HCT116 (cell line): Measurements from ENCODE around the gene ITGA4. TPM values are rescaled to one million over a fixed set of nuclear protein-coding genes. Genes with fewer than 3 reads are reported as not detected.

Source experiments
- ATAC-seq: fragments of 200-7000 bp; cut with Tn5 transposase; 2 replicates; pipeline ENCODE4 v1.9.1; 2020; ENCODE audit warnings: mild to moderate bottlenecking, moderate library complexity
- BruUV-seq: library from RNA; stranded (reverse); fragments of 400-500 nt; replicated peaks from 2 replicates; lab custom pipeline; 2021; lab: Mats Ljungman, UMichigan
- CTCF ChIA-PET: fragments of 300-600 bp; sonication (Branson Sonifier 250); formaldehyde crosslinking; loops from one replicate; lab custom pipeline; 2021; ENCODE audit warnings: antibody characterized with exemption; lab: Charles Lee
- POLR2A ChIA-PET: fragments of 300-600, 350-600 bp; sonication (Branson Sonifier 250); formaldehyde crosslinking; loops from one replicate; lab custom pipeline; 2021; ENCODE audit warnings: antibody characterized with exemption; lab: Charles Lee
- RAD21 ChIA-PET, 2 experiments: fragments of 300-600 bp; sonication (Branson Sonifier 250); formaldehyde crosslinking; loops; one replicate each; lab custom pipeline; 2023; ENCODE audit warnings: low total read pairs in 2 of 2; ENCODE audit not compliant: uncharacterized antibody in 2 of 2, unreplicated experiment in 2 of 2, low non-redundant PET in 1 of 2; lab: Charles Lee
- DNase-seq: peaks from one replicate; pipeline ENCODE4 v3.0.0-alpha.2; 2010; ENCODE audit warnings: low read depth, low spot score
- H2AFZ ChIP-seq: fragments of 200-600 bp; shearing (Covaris generic), sonication (generic); 2 replicates; pipeline ENCODE4 v1.6.1; 2017; ENCODE audit warnings: low read depth, mixed run types, mixed read lengths, antibody characterized with exemption, low read length; ENCODE audit not compliant: poor library complexity, severe bottlenecking
- H3K27ac ChIP-seq: 2 replicates; pipeline ENCODE4 v1.5.1; 2012; ENCODE audit warnings: low read depth, low read length
- H3K27me3 ChIP-seq: fragments of 200-600 bp; sonication (generic); 2 replicates; pipeline ENCODE4 v1.6.1; 2016; ENCODE audit warnings: mixed run types, low read length, mixed read lengths; ENCODE audit not compliant: insufficient read depth
- H3K36me3 ChIP-seq, 2 experiments: fragments of 200-500 bp in 1 of 2; fragments of 200-600 bp in 1 of 2; sonication (Bioruptor generic) in 1 of 2; sonication (generic) in 1 of 2; 2 replicates each; pipeline versions ENCODE4 v1.5.1 to v1.6.1; 2014 to 2016; ENCODE audit warnings: low read length in 2 of 2, inconsistent platforms in 1 of 2, mixed read lengths in 1 of 2, mixed run types in 1 of 2; ENCODE audit not compliant: insufficient read depth in 2 of 2, control insufficient read depth in 1 of 2
- H3K4me1 ChIP-seq, 2 experiments: fragments of 200-600 bp in 1 of 2; sonication (generic) in 1 of 2; 2 replicates each; pipeline versions ENCODE4 v1.5.1 to v1.6.1; 2012 to 2017; ENCODE audit warnings: low read length in 2 of 2, inconsistent platforms in 1 of 2, mild to moderate bottlenecking in 1 of 2, mixed read lengths in 1 of 2, mixed run types in 1 of 2, moderate library complexity in 1 of 2; ENCODE audit not compliant: insufficient read depth in 2 of 2, control insufficient read depth in 1 of 2
- H3K4me2 ChIP-seq: fragments of 200-600 bp; sonication (generic); 2 replicates; pipeline ENCODE4 v1.6.1; 2017; ENCODE audit warnings: mixed run types, low read length, mixed read lengths
- H3K4me3 ChIP-seq, 2 experiments: fragments of 200-600 bp in 1 of 2; sonication (generic) in 1 of 2; replicated peaks in 1 of 2; 2 replicates each; pipeline ENCODE4 v1.5.1; 2011 to 2016; ENCODE audit warnings: low read length in 2 of 2, control low read depth in 1 of 2, low read depth in 1 of 2, mild to moderate bottlenecking in 1 of 2, mixed read lengths in 1 of 2, mixed run types in 1 of 2
- H3K79me2 ChIP-seq: fragments of 200-600 bp; sonication (generic); 2 replicates; pipeline ENCODE4 v1.6.1; 2017; ENCODE audit warnings: mild to moderate bottlenecking, mixed run types, low read length, moderate library complexity, mixed read lengths; ENCODE audit not compliant: insufficient read depth
- H3K9ac ChIP-seq: fragments of 200-600 bp; sonication (generic); 2 replicates; pipeline ENCODE4 v1.6.1; 2016; ENCODE audit warnings: low read length, mixed read lengths
- H3K9me2 ChIP-seq: fragments of 200-600 bp; sonication (generic), shearing (Covaris generic); 2 replicates; pipeline ENCODE4 v1.6.1; 2017; ENCODE audit warnings: mixed run types, mild to moderate bottlenecking, moderate library complexity; ENCODE audit not compliant: insufficient read depth
- H3K9me3 ChIP-seq, 2 experiments: fragments of 200-500 bp in 1 of 2; fragments of 200-600 bp in 1 of 2; sonication (Bioruptor generic) in 1 of 2; sonication (generic) in 1 of 2; 2 replicates each; pipeline ENCODE4 v1.6.1; 2014 to 2017; ENCODE audit warnings: low read length in 2 of 2, mixed read lengths in 2 of 2, inconsistent platforms in 1 of 2, low read depth in 1 of 2, mild to moderate bottlenecking in 1 of 2, mixed run types in 1 of 2, moderate library complexity in 1 of 2; ENCODE audit not compliant: control insufficient read depth in 1 of 2, insufficient read depth in 1 of 2
- H4K20me1 ChIP-seq: fragments of 200-600 bp; sonication (generic), shearing (Covaris generic); 2 replicates; pipeline ENCODE4 v1.6.1; 2017; ENCODE audit warnings: mixed run types, mild to moderate bottlenecking, moderate library complexity; ENCODE audit not compliant: insufficient read depth
- CBX3 ChIP-seq: IDR thresholded peaks from 2 replicates; pipeline ENCODE4 v1.6.1; 2012; ENCODE audit warnings: low read depth
- EGR1 ChIP-seq: IDR thresholded peaks from 2 replicates; pipeline ENCODE4 v1.6.1; 2012; ENCODE audit warnings: low read depth
- ELF1 ChIP-seq: IDR thresholded peaks from 2 replicates; pipeline ENCODE4 v1.6.1; 2012; ENCODE audit warnings: low read depth, borderline replicate concordance
- EZH2phosphoT487 ChIP-seq: fragments of 200-600 bp; IDR thresholded peaks from 2 replicates; pipeline ENCODE4 v1.6.1; 2018; ENCODE audit warnings: antibody characterized with exemption, borderline replicate concordance
- JUND ChIP-seq: IDR thresholded peaks from 2 replicates; pipeline ENCODE4 v1.6.1; 2012
- POLR2AphosphoS5 ChIP-seq: IDR thresholded peaks from 2 replicates; pipeline ENCODE4 v1.6.1; 2011; ENCODE audit warnings: mild to moderate bottlenecking, low read depth, low read length, moderate library complexity
- SP1 ChIP-seq: IDR thresholded peaks from 2 replicates; pipeline ENCODE4 v1.6.1; 2012; ENCODE audit warnings: low read depth
- YY1 ChIP-seq: IDR thresholded peaks from 2 replicates; pipeline ENCODE4 v1.6.1; 2011; ENCODE audit warnings: low read length, low read depth, moderate library complexity, mild to moderate bottlenecking; ENCODE audit not compliant: insufficient replicate concordance; ENCODE audit errors: extremely low read depth
- ZFX ChIP-seq: fragments of 450-650 bp; IDR thresholded peaks from 2 replicates; pipeline ENCODE4 v1.6.1; 2017
- ZNF274 ChIP-seq: fragments of 200-500 bp; sonication (Bioruptor generic); IDR thresholded peaks from 2 replicates; pipeline ENCODE4 v1.6.1; 2014; ENCODE audit warnings: mild to moderate bottlenecking, low read depth, low read length, inconsistent platforms
- intact Hi-C: fragments of 100-400 bp; cut with micrococcal nuclease; formaldehyde crosslinking; loops from 2 replicates; pipeline ENCODE4 v1.10.0; 2022
- total RNA-seq: library from RNA; stranded (reverse); gene quantifications from one replicate; pipeline ENCODE4 v1.2.1, GENCODE V29; 2021; ENCODE audit not compliant: unreplicated experiment
- TF ChIP-seq, protein P1 (sequence below): IDR thresholded peaks from 2 replicates; pipeline ENCODE4 v1.6.1; 2012; ENCODE audit warnings: low read depth

Gene ITGA4
- total RNA-seq, 1 experiment from 2014 or later, result 0.49 TPM

- no peak for DNase-seq
- TF ChIP-seq ZFX, result no peak
- TF ChIP-seq, all 23 proteins: peak for 0
- Histone ChIP-seq H3K27ac (no peak overlapping the region), H3K4me1 (no peaks in the 10 kb centered on the region), H3K27me3 (no peaks in the 10 kb centered on the region), H2AFZ (no peak overlapping the region), H3K79me2 (no peaks in the 10 kb centered on the region), H3K9me3 (no peaks in the 10 kb centered on the region), H3K4me3 (no peak overlapping the region), H3K9ac (no peak overlapping the region), H3K4me2 (no peak overlapping the region), H3K9me2 (no peaks in the 10 kb centered on the region), H4K20me1 (no peaks in the 10 kb centered on the region), H3K36me3 (no peaks in the 10 kb centered on the region)
- intact Hi-C loops, result no loop called here
- ChIA-PET CTCF (interaction anchor here (1.7 kb wide), 1 partner anchor 17 kb away, joined by 4 read pairs; no protein-coding TSS in a partner anchor), RAD21 (no interaction called here), POLR2A (no interaction called here)
- ATAC-seq, result no peak
- no TSS peak for BruUV-seq
Measured at GRCh38 chr2:181484851-181485637, 27.9 kb downstream of the ITGA4 start.

DNA sequence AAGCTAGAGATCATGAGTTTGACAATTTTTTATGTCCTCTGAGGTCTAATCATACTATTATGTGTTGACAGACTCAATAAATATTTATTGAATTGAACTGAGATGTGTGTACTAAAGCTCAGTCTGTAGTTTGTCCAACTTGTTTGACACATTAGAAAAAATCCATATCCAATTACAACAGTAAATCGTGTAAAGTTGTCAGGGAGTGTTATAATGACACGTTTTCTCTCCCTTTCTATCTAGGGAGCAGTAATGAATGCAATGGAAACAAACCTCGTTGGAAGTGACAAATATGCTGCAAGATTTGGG is 28.4 kb downstream of the ITGA4 start:
- POLR2A ChIA-PET, result no interaction called here
- DNase-seq, result no peak
- BruUV-seq, result no TSS peak
- CTCF ChIA-PET, result interaction anchor here (1.7 kb wide), 1 partner anchor 18 kb away, joined by 4 read pairs; no protein-coding TSS in a partner anchor
- H4K20me1 ChIP-seq, result no peaks in the 10 kb centered on the region
- H3K36me3 ChIP-seq, result no peaks in the 10 kb centered on the region
- H2AFZ ChIP-seq, result no peak overlapping the region
- no peaks in the 10 kb centered on the region for H3K9me3 ChIP-seq
- H3K4me2 ChIP-seq, result no peak overlapping the region
- ATAC-seq, result no peak
- no peak overlapping the region for H3K9ac ChIP-seq
- intact Hi-C loops, result no loop called here
- no peaks in the 10 kb centered on the region for H3K4me1 ChIP-seq
- TF ChIP-seq, protein P1, sequence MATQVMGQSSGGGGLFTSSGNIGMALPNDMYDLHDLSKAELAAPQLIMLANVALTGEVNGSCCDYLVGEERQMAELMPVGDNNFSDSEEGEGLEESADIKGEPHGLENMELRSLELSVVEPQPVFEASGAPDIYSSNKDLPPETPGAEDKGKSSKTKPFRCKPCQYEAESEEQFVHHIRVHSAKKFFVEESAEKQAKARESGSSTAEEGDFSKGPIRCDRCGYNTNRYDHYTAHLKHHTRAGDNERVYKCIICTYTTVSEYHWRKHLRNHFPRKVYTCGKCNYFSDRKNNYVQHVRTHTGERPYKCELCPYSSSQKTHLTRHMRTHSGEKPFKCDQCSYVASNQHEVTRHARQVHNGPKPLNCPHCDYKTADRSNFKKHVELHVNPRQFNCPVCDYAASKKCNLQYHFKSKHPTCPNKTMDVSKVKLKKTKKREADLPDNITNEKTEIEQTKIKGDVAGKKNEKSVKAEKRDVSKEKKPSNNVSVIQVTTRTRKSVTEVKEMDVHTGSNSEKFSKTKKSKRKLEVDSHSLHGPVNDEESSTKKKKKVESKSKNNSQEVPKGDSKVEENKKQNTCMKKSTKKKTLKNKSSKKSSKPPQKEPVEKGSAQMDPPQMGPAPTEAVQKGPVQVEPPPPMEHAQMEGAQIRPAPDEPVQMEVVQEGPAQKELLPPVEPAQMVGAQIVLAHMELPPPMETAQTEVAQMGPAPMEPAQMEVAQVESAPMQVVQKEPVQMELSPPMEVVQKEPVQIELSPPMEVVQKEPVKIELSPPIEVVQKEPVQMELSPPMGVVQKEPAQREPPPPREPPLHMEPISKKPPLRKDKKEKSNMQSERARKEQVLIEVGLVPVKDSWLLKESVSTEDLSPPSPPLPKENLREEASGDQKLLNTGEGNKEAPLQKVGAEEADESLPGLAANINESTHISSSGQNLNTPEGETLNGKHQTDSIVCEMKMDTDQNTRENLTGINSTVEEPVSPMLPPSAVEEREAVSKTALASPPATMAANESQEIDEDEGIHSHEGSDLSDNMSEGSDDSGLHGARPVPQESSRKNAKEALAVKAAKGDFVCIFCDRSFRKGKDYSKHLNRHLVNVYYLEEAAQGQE, result no peak
- TF ChIP-seq EGR1 (no peak), JUND (no peak), SP1 (no peak), ELF1 (no peak), ZNF274 (no peak), EZH2phosphoT487 (no peak), POLR2AphosphoS5 (no peak), CBX3 (no peak), YY1 (no peak)
- no peaks in the 10 kb centered on the region for H3K79me2 ChIP-seq
- no peak overlapping the region for H3K4me3 ChIP-seq
- H3K9me2 ChIP-seq, result no peaks in the 10 kb centered on the region
- RAD21 ChIA-PET, result no interaction called here
- H3K27me3 ChIP-seq, result no peaks in the 10 kb centered on the region
- H3K27ac ChIP-seq, result no peak overlapping the region
